ENCODE results near the gene LCLAT1.

DNA sequence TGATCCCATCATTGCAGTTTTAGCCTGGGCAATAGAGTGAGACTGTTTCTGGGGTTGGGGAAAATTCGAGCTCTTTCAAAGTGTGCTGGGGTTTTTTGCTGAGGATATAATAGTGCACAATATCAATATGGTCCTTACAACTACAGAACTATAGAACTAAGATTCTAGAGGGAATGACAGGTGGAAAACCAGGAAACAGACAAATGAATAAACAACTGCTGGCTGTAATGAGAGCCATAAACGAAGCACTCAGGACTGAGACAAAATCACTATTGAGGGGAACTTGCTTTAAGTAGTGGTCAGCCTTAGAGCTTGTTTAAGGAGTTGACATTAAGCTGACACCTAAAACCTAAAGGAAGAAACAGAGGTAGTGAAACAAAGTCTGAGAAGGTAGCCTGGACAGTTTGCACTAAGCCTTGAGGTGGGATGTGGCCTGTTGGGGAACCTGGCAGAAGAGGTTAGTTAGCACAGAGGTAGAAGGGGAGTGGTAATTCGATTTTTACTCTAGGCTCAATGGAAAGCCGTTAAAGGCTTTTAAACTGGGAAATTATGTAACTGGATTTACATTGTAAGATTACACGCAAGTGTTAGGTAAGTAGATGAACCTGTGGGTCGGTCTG lies 33.8 kb downstream of the LCLAT1 start:
- TF ChIP-seq, protein P1, sequence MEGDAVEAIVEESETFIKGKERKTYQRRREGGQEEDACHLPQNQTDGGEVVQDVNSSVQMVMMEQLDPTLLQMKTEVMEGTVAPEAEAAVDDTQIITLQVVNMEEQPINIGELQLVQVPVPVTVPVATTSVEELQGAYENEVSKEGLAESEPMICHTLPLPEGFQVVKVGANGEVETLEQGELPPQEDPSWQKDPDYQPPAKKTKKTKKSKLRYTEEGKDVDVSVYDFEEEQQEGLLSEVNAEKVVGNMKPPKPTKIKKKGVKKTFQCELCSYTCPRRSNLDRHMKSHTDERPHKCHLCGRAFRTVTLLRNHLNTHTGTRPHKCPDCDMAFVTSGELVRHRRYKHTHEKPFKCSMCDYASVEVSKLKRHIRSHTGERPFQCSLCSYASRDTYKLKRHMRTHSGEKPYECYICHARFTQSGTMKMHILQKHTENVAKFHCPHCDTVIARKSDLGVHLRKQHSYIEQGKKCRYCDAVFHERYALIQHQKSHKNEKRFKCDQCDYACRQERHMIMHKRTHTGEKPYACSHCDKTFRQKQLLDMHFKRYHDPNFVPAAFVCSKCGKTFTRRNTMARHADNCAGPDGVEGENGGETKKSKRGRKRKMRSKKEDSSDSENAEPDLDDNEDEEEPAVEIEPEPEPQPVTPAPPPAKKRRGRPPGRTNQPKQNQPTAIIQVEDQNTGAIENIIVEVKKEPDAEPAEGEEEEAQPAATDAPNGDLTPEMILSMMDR (conservative IDR thresholded peaks at IDR 0.05; ENCODE audit: low read length): no peak
- no peak for TF ChIP-seq EZH2phosphoT487 (IDR thresholded peaks at IDR 0.05; ENCODE audit: borderline replicate concordance, low read depth, low read length)

Data from OCI-LY7 (cell line).